B cell (primary cell): ENCODE measurements around the gene NDUFB10.
"Not testable (repeated sequence)": the region's sequence is repeated elsewhere in the genome, so short reads cannot be mapped to it uniquely, and the experiment has no call there.

Source experiments
- EZH2 ChIP-seq: IDR thresholded peaks from 2 replicates; pipeline ENCODE4 v1.6.1; 2012; ENCODE audit warnings: borderline replicate concordance, low read depth, mild to moderate bottlenecking, moderate library complexity, low read length; ENCODE audit not compliant: insufficient read depth, poor library complexity, severe bottlenecking
- TF ChIP-seq, protein P1 (sequence below): fragments of 200-600 bp; IDR thresholded peaks from one replicate; pipeline ENCODE4 v1.8.0; 2022; ENCODE audit warnings: antibody characterized with exemption, mild to moderate bottlenecking

- TF ChIP-seq, protein P1, sequence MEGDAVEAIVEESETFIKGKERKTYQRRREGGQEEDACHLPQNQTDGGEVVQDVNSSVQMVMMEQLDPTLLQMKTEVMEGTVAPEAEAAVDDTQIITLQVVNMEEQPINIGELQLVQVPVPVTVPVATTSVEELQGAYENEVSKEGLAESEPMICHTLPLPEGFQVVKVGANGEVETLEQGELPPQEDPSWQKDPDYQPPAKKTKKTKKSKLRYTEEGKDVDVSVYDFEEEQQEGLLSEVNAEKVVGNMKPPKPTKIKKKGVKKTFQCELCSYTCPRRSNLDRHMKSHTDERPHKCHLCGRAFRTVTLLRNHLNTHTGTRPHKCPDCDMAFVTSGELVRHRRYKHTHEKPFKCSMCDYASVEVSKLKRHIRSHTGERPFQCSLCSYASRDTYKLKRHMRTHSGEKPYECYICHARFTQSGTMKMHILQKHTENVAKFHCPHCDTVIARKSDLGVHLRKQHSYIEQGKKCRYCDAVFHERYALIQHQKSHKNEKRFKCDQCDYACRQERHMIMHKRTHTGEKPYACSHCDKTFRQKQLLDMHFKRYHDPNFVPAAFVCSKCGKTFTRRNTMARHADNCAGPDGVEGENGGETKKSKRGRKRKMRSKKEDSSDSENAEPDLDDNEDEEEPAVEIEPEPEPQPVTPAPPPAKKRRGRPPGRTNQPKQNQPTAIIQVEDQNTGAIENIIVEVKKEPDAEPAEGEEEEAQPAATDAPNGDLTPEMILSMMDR = not testable (repeated sequence)
- not testable (repeated sequence) for TF ChIP-seq EZH2
Measured at GRCh38 chr16:1958143-1958491, 1.2 kb upstream of the NDUFB10 start.
